Panc1 (cell line): Measurements from ENCODE around the gene SERGEF. TPM values are rescaled to one million over a fixed set of nuclear protein-coding genes. Genes with fewer than 3 reads are reported as not detected.

Experiments used
- ATAC-seq: fragments of 200-7000 bp; cut with Tn5 transposase; 2 replicates; pipeline ENCODE4 v1.9.1; 2020; ENCODE audit warnings: mild to moderate bottlenecking, moderate library complexity
- BruUV-seq: library from RNA; stranded (reverse); fragments of 400-500 nt; replicated peaks from 2 replicates; lab custom pipeline; 2021; lab: Mats Ljungman, UMichigan
- CTCF ChIA-PET: fragments of 300-600 bp; sonication (Branson Sonifier 250); formaldehyde crosslinking; loops from one replicate; lab custom pipeline; 2022; ENCODE audit warnings: antibody characterized with exemption; lab: Charles Lee
- POLR2A ChIA-PET: fragments of 300-600 bp; sonication (Branson Sonifier 250); formaldehyde crosslinking; loops from one replicate; lab custom pipeline; 2022; ENCODE audit warnings: antibody characterized with exemption; lab: Charles Lee
- DNase-seq: peaks from one replicate; pipeline ENCODE4 v3.0.0-alpha.2; 2010; ENCODE audit warnings: low read depth, low spot score
- H3K27ac ChIP-seq: 2 replicates; pipeline ENCODE4 v1.5.1; 2011; ENCODE audit warnings: mild to moderate bottlenecking, low read length, inconsistent platforms
- H3K27me3 ChIP-seq: fragments of 200-500 bp; sonication (Bioruptor generic); 2 replicates; pipeline ENCODE4 v1.6.0; 2014; ENCODE audit warnings: low read length, inconsistent platforms; ENCODE audit not compliant: control insufficient read depth, insufficient read depth
- H3K36me3 ChIP-seq: fragments of 200-500 bp; sonication (Bioruptor generic); 2 replicates; pipeline ENCODE4 v1.5.1; 2014; ENCODE audit warnings: inconsistent platforms, mild to moderate bottlenecking, low read length, moderate library complexity; ENCODE audit not compliant: control insufficient read depth, insufficient read depth
- H3K4me1 ChIP-seq: 2 replicates; pipeline ENCODE4 v1.5.1; 2011; ENCODE audit warnings: inconsistent platforms, mild to moderate bottlenecking, low read length, moderate library complexity; ENCODE audit not compliant: control insufficient read depth, insufficient read depth
- H3K4me3 ChIP-seq, 2 experiments: 2 replicates each; pipeline ENCODE4 v1.5.1; 2011 to 2012; ENCODE audit warnings: low read depth in 2 of 2, low read length in 2 of 2, mild to moderate bottlenecking in 2 of 2, inconsistent platforms in 1 of 2, moderate library complexity in 1 of 2
- H3K9me3 ChIP-seq: fragments of 200-500 bp; sonication (Bioruptor generic); 2 replicates; pipeline ENCODE4 v1.5.1; 2014; ENCODE audit warnings: low read depth, mild to moderate bottlenecking, inconsistent platforms, low read length, moderate library complexity; ENCODE audit not compliant: control insufficient read depth, insufficient read depth
- CTCF ChIP-seq: fragments of 450-650 bp; IDR thresholded peaks from 2 replicates; pipeline ENCODE4 v1.5.1; 2017; ENCODE audit warnings: mild to moderate bottlenecking
- POLR2AphosphoS5 ChIP-seq: IDR thresholded peaks from 2 replicates; pipeline ENCODE4 v1.6.1; 2012; ENCODE audit warnings: mild to moderate bottlenecking, low read depth, low read length, moderate library complexity
- REST ChIP-seq, 2 experiments: IDR thresholded peaks; 2 replicates each; pipeline ENCODE4 v1.6.1; 2011 to 2012; ENCODE audit warnings: low read depth in 2 of 2, control low read depth in 1 of 2, low read length in 1 of 2, mild to moderate bottlenecking in 1 of 2, moderate library complexity in 1 of 2; ENCODE audit not compliant: insufficient read depth in 1 of 2
- SIN3A ChIP-seq: IDR thresholded peaks from 2 replicates; pipeline ENCODE4 v1.6.1; 2012; ENCODE audit warnings: low read depth, mild to moderate bottlenecking, low read length, moderate library complexity, borderline replicate concordance; ENCODE audit not compliant: insufficient read depth
- TCF7L2 ChIP-seq: IDR thresholded peaks from 2 replicates; pipeline ENCODE4 v1.6.1; 2011; ENCODE audit warnings: mild to moderate bottlenecking, low read depth, low read length, inconsistent platforms
- in situ Hi-C: cut with HindIII; loops from 2 replicates; pipeline ENCODE4 v1.10.0; 2016; ENCODE audit warnings: low sequenced_read_pairs, low pct_unique_long_range_greater_than_20kb
- intact Hi-C: fragments of 100-400 bp; cut with micrococcal nuclease; formaldehyde crosslinking; loops from one replicate; pipeline ENCODE4 v1.10.0; 2022; ENCODE audit not compliant: unreplicated experiment
- total RNA-seq: library from RNA; stranded (reverse); gene quantifications from one replicate; pipeline ENCODE4 v1.2.1, GENCODE V29; 2021; ENCODE audit not compliant: unreplicated experiment

Gene SERGEF
- total RNA-seq, 1 experiment from 2014 or later = 35.5 TPM

- DNase-seq (no peak), ATAC-seq (no peak)
- H3K9me3 ChIP-seq = no peaks in the 10 kb centered on the region
- no TSS peak for BruUV-seq
- H3K27ac ChIP-seq = no peak overlapping the region
- H3K27me3 ChIP-seq = no peaks in the 10 kb centered on the region
- TF ChIP-seq POLR2AphosphoS5 = no peak
- TF ChIP-seq REST (IDR thresholded peaks at IDR 0.05; ENCODE audit: insufficient read depth in 1 of 2, low read depth in 2 of 2, low read length in 1 of 2) = no peak
- TF ChIP-seq SIN3A = no peak
- no peak for TF ChIP-seq CTCF
- no peak for TF ChIP-seq TCF7L2
- no peaks in the 10 kb centered on the region for H3K36me3 ChIP-seq
- H3K4me3 ChIP-seq = no peak overlapping the region
- CTCF ChIA-PET = no interaction called here
- POLR2A ChIA-PET = no interaction called here
- in situ Hi-C loops (no loop called here), intact Hi-C loops (no loop called here)
- no peaks in the 10 kb centered on the region for H3K4me1 ChIP-seq
These were observed 164.1 kb downstream of the SERGEF start for GRCh38 chr11:17848715-17849114.

GRCh38 chr11:17846852-17847453 lies 165.9 kb downstream of the SERGEF start:
- H3K27ac ChIP-seq = no peak overlapping the region
- no peaks in the 10 kb centered on the region for H3K9me3 ChIP-seq
- H3K27me3 ChIP-seq = no peaks in the 10 kb centered on the region
- DNase-seq (no peak), ATAC-seq (0 out of 2 replicates have a peak, but pooled peaks have one; percentile 63)
- BruUV-seq = no TSS peak
- H3K4me1 ChIP-seq = no peaks in the 10 kb centered on the region
- intact Hi-C loops = no loop called here
- no peak overlapping the region for H3K4me3 ChIP-seq
- ChIA-PET POLR2A (interaction anchor here (0.7 kb wide), 1 partner anchor 293 kb away, joined by 4 read pairs; no protein-coding TSS in a partner anchor), CTCF (no interaction called here)
- no peak for TF ChIP-seq SIN3A
- TF ChIP-seq CTCF = peak; percentile 22; the same call in 1 of the 2 replicates
- TF ChIP-seq TCF7L2 = no peak
- no peak for TF ChIP-seq REST (IDR thresholded peaks at IDR 0.05; ENCODE audit: insufficient read depth in 1 of 2, low read depth in 2 of 2, low read length in 1 of 2)
- no peak for TF ChIP-seq POLR2AphosphoS5
- in situ Hi-C loops = no loop called here
- H3K36me3 ChIP-seq = no peaks in the 10 kb centered on the region
